Thoracic aorta (tissue), 2 donors: Measurements from ENCODE around the gene TMED10. TPM values are rescaled to one million over a fixed set of nuclear protein-coding genes. Genes with fewer than 3 reads are reported as not detected.
A peak's percentile ranks its signal among the peaks of the same experiment; 100 is the strongest.

Experiments
- ATAC-seq: fragments of 150-250 bp; one replicate; pipeline ENCODE4 v1.8.0; 2017; ENCODE audit warnings: low read depth; ENCODE audit not compliant: insufficient number of reproducible peaks, low FRiP score
- DNase-seq: peaks from one replicate; pipeline ENCODE4 v3.0.0-alpha.2; 2020; ENCODE audit warnings: low spot score
- H3K27ac ChIP-seq, 2 donors: fragments of 200-600 bp; sonication (generic); 1 replicate in 1 of 2; 2 replicates in 1 of 2; pipeline ENCODE4 v1.5.1; 2016; ENCODE audit warnings: mild to moderate bottlenecking in 2 of 2, moderate library complexity in 2 of 2
- H3K27me3 ChIP-seq: fragments of 200-600 bp; sonication (generic); replicated peaks from 2 replicates; pipeline ENCODE4 v1.6.0; 2016; ENCODE audit warnings: mild to moderate bottlenecking; ENCODE audit not compliant: insufficient read depth
- H3K36me3 ChIP-seq: fragments of 200-600 bp; sonication (generic); one replicate; pipeline ENCODE4 v1.5.1; 2016
- H3K4me1 ChIP-seq, 2 donors: fragments of 200-600 bp; sonication (generic); 1 replicate in 1 of 2; 2 replicates in 1 of 2; pipeline versions ENCODE4 v1.5.1 to v1.6.0; 2016; ENCODE audit warnings: low read depth in 2 of 2, mild to moderate bottlenecking in 1 of 2; ENCODE audit not compliant: control insufficient read depth in 1 of 2
- H3K4me3 ChIP-seq: fragments of 200-600 bp; sonication (generic); 2 replicates; pipeline ENCODE4 v1.5.1; 2016; ENCODE audit warnings: mild to moderate bottlenecking
- H3K9me3 ChIP-seq: fragments of 200-600 bp; sonication (generic); 2 replicates; pipeline ENCODE4 v1.5.1; 2016
- CTCF ChIP-seq: fragments of 200-600 bp; sonication (generic); IDR thresholded peaks from one replicate; pipeline ENCODE4 v1.5.1; 2019; ENCODE audit warnings: antibody characterized with exemption
- total RNA-seq, 2 donors: library from RNA; depleted of rRNA; stranded (reverse); fragments of >200 nt; gene quantifications; one replicate each; pipeline versions ENCODE4 v1.1.0 to v1.2.3, GENCODE V29; 2016

The TMED10 gene
- total RNA-seq, 2 donors from 2014 or later = 258 to 342 TPM

GRCh38 chr14:75174066-75174465, 2.3 kb downstream of the TMED10 start:
- Histone ChIP-seq H3K9me3 (no peaks in the 10 kb centered on the region), H3K27ac (no peak overlapping the region), H3K36me3 (no peaks in the 10 kb centered on the region), H3K4me3 (no peak overlapping the region), H3K4me1 (peaks cover 12 to 41% of the 10 kb centered on the region in 2 donors), H3K27me3 (no peaks in the 10 kb centered on the region)
- ATAC-seq = no peak
- no peak for DNase-seq
- TF ChIP-seq CTCF = no peak

- Histone ChIP-seq H3K9me3 (no peaks in the 10 kb centered on the region), H3K27ac (no peak overlapping the region), H3K27me3 (no peaks in the 10 kb centered on the region), H3K36me3 (no peaks in the 10 kb centered on the region), H3K4me3 (no peak overlapping the region), H3K4me1 (peaks cover 31 to 69% of the 10 kb centered on the region in 2 donors)
- DNase-seq (no peak), ATAC-seq (no peak)
- no peak for TF ChIP-seq CTCF
These were observed 5.6 kb downstream of the TMED10 start for GRCh38 chr14:75170772-75171171.

- Histone ChIP-seq H3K9me3 (no peaks in the 10 kb centered on the region), H3K4me3 (no peak overlapping the region), H3K27me3 (no peaks in the 10 kb centered on the region), H3K36me3 (no peaks in the 10 kb centered on the region), H3K4me1 (peaks cover 27 to 60% of the 10 kb centered on the region in 2 donors), H3K27ac (no peak overlapping the region)
- ATAC-seq (no peak), DNase-seq (no peak)
- TF ChIP-seq CTCF = no peak
These were observed 7.7 kb downstream of the TMED10 start for GRCh38 chr14:75168586-75169335.

GRCh38 chr14:75167325-75167724, 9.1 kb downstream of the TMED10 start:
- H3K9me3 ChIP-seq = no peaks in the 10 kb centered on the region
- no peak for TF ChIP-seq CTCF
- H3K36me3 ChIP-seq = no peaks in the 10 kb centered on the region
- ATAC-seq = no peak
- no peaks in the 10 kb centered on the region for H3K27me3 ChIP-seq
- DNase-seq = no peak
- peaks cover 27 to 48% of the 10 kb centered on the region in 2 donors for H3K4me1 ChIP-seq
- no peak overlapping the region for H3K4me3 ChIP-seq
- no peak overlapping the region for H3K27ac ChIP-seq

- Histone ChIP-seq H3K27me3 (no peaks in the 10 kb centered on the region), H3K27ac (peak overlapping the region; percentile 1 to 3), H3K36me3 (no peaks in the 10 kb centered on the region), H3K4me1 (peaks cover 27 to 57% of the 10 kb centered on the region in 2 donors), H3K9me3 (no peaks in the 10 kb centered on the region), H3K4me3 (peak overlapping the region; percentile 2)
- ATAC-seq (peak; percentile 23), DNase-seq (no peak)
- no peak for TF ChIP-seq CTCF
These were observed 10.6 kb downstream of the TMED10 start for GRCh38 chr14:75165586-75166391.
